Neuronal stem cell (in vitro differentiated cells): ENCODE data around the gene UBR7. TPM values are rescaled to one million over a fixed set of nuclear protein-coding genes. Genes with fewer than 3 reads are reported as not detected.
"Not testable (repeated sequence)": the region's sequence is repeated elsewhere in the genome, so short reads cannot be mapped to it uniquely, and the experiment has no call there.

Experiments
- DNase-seq: peaks from one replicate; pipeline ENCODE4 v3.0.0-alpha.2; 2013; ENCODE audit warnings: low spot score
- H2AFZ ChIP-seq: one replicate; pipeline ENCODE4 v1.6.1; 2013; ENCODE audit warnings: mild to moderate bottlenecking, low read length, inconsistent platforms
- H2AK5ac ChIP-seq: 2 replicates; pipeline ENCODE4 v1.6.1; 2013; ENCODE audit warnings: low read depth, mild to moderate bottlenecking, inconsistent platforms, low read length, moderate library complexity, mixed read lengths
- H2BK120ac ChIP-seq: 2 replicates; pipeline ENCODE4 v1.6.1; 2013; ENCODE audit warnings: low read depth, mild to moderate bottlenecking, inconsistent platforms, low read length, moderate library complexity, mixed read lengths
- H2BK12ac ChIP-seq: one replicate; pipeline ENCODE4 v1.6.1; 2013; ENCODE audit warnings: low read length, inconsistent platforms
- H2BK15ac ChIP-seq: 2 replicates; pipeline ENCODE4 v1.6.1; 2013; ENCODE audit warnings: mild to moderate bottlenecking, low read length, inconsistent platforms, mixed read lengths
- H2BK5ac ChIP-seq: one replicate; pipeline ENCODE4 v1.6.1; 2013; ENCODE audit warnings: inconsistent platforms, mild to moderate bottlenecking, low read length, moderate library complexity
- H3K14ac ChIP-seq: one replicate; pipeline ENCODE4 v1.6.1; 2013; ENCODE audit warnings: low read length, inconsistent platforms
- H3K18ac ChIP-seq: 2 replicates; pipeline ENCODE4 v1.6.1; 2013; ENCODE audit warnings: low read length, inconsistent platforms
- H3K23ac ChIP-seq: 2 replicates; pipeline ENCODE4 v1.6.1; 2013; ENCODE audit warnings: low read depth, mild to moderate bottlenecking, mixed read lengths, low read length, inconsistent platforms; ENCODE audit not compliant: poor library complexity
- H3K27ac ChIP-seq: replicated peaks from 3 replicates; pipeline ENCODE4 v1.5.1; 2013; ENCODE audit warnings: low read length, inconsistent platforms
- H3K27me3 ChIP-seq, 3 experiments: 2 replicates each; pipeline ENCODE4 v1.6.1; 2013; ENCODE audit warnings: low read length in 3 of 3, mild to moderate bottlenecking in 2 of 3, inconsistent platforms in 1 of 3, low read depth in 1 of 3, mixed read lengths in 1 of 3, moderate library complexity in 1 of 3; ENCODE audit not compliant: control insufficient read depth in 3 of 3, insufficient read depth in 3 of 3
- H3K36me3 ChIP-seq, 2 donors: replicated peaks in 1 of 2; 2 replicates each; pipeline ENCODE4 v1.6.1; 2013; ENCODE audit warnings: low read length in 2 of 2; ENCODE audit not compliant: control insufficient read depth in 2 of 2, insufficient read depth in 2 of 2
- H3K4ac ChIP-seq: 2 replicates; pipeline ENCODE4 v1.6.1; 2013; ENCODE audit warnings: inconsistent platforms, mild to moderate bottlenecking, low read length, moderate library complexity
- H3K4me1 ChIP-seq, 2 donors: 1 replicate in 1 of 2; 2 replicates in 1 of 2; pipeline ENCODE4 v1.6.1; 2013; ENCODE audit warnings: low read length in 2 of 2, low read depth in 1 of 2; ENCODE audit not compliant: control insufficient read depth in 2 of 2, insufficient read depth in 1 of 2
- H3K4me2 ChIP-seq: one replicate; pipeline ENCODE4 v1.6.1; 2013; ENCODE audit warnings: mild to moderate bottlenecking, low read length, inconsistent platforms; ENCODE audit not compliant: insufficient read depth, poor library complexity, severe bottlenecking
- H3K4me3 ChIP-seq, 2 donors: 2 replicates each; pipeline ENCODE4 v1.5.1; 2013; ENCODE audit warnings: low read length in 2 of 2, mild to moderate bottlenecking in 2 of 2, inconsistent platforms in 1 of 2, moderate library complexity in 1 of 2
- H3K79me1 ChIP-seq: one replicate; pipeline ENCODE4 v1.6.1; 2013; ENCODE audit warnings: low read depth, mild to moderate bottlenecking, inconsistent platforms, low read length, moderate library complexity
- H3K9ac ChIP-seq: one replicate; pipeline ENCODE4 v1.6.1; 2013; ENCODE audit warnings: mild to moderate bottlenecking, low read depth, low read length, inconsistent platforms; ENCODE audit not compliant: poor library complexity
- H3K9me3 ChIP-seq, 2 donors: replicated peaks in 1 of 2; 2 replicates each; pipeline versions ENCODE3 to v1.6.1; 2013; ENCODE audit warnings: low read length in 2 of 2, mild to moderate bottlenecking in 2 of 2, inconsistent platforms in 1 of 2, low read depth in 1 of 2, mixed read lengths in 1 of 2, moderate library complexity in 1 of 2; ENCODE audit not compliant: control insufficient read depth in 2 of 2, insufficient read depth in 1 of 2
- H4K8ac ChIP-seq: one replicate; pipeline ENCODE4 v1.6.1; 2013; ENCODE audit warnings: low read depth, mild to moderate bottlenecking, inconsistent platforms, low read length, moderate library complexity
- H4K91ac ChIP-seq: one replicate; pipeline ENCODE4 v1.6.1; 2013; ENCODE audit warnings: low read length, low read depth, mild to moderate bottlenecking, inconsistent platforms; ENCODE audit not compliant: poor library complexity
- WGBS, 2 donors: extraction: QIAGEN DNeasy Blood & Tissue Kit; methylation state at CpG; one replicate each; pipeline ENCODE4 v1.1.7; 2013; ENCODE audit warnings: missing lambda C conversion rate in 2 of 2, mixed read lengths in 1 of 2; ENCODE audit not compliant: insufficient read length in 2 of 2, insufficient replicate concordance in 1 of 2; ENCODE audit errors: extremely low coverage in 2 of 2; 5-methylcytosine and 5-hydroxymethylcytosine counted together
- polyA plus RNA-seq, 2 experiments: library from polyadenylated mRNA; stranded (reverse); fragments of 200-250 nt; gene quantifications; one replicate each; pipeline ENCODE4 v1.2.3, GENCODE V29; 2013

Gene UBR7
- 22.6 TPM for polyA plus RNA-seq (2013, experiment 1 of 2)
- 22.2 TPM for polyA plus RNA-seq (2013, experiment 2 of 2)

GRCh38 chr14:93206793-93207467, at the start of gene UBR7, which contains the start of gene GON7:
UBR7 (plus strand) TSS chr14:93207256; CDS start chr14:93207292, 36 bp downstream.
GON7 (minus strand) TSS chr14:93207065; CDS start chr14:93207037, 28 bp downstream.
- peak; percentile 97 for DNase-seq
- Histone ChIP-seq H3K14ac (no peak within 1 kb of the TSS), H4K8ac (no peak within 1 kb of the TSS), H3K36me3 (peaks cover under 1 to 45% of the 10 kb centered on the region in 2 donors), H2BK5ac (peak within 1 kb of the TSS; percentile 72), H2AK5ac (no peak within 1 kb of the TSS), H3K79me1 (peaks cover 3% of the 10 kb centered on the region), H2BK120ac (no peak within 1 kb of the TSS), H3K4ac (no peak within 1 kb of the TSS), H2BK12ac (no peak within 1 kb of the TSS), H2BK15ac (no peak within 1 kb of the TSS), H4K91ac (no peak within 1 kb of the TSS), H3K27ac (peak within 1 kb of the TSS; percentile 80), H3K23ac (peak within 1 kb of the TSS; percentile 62), H3K4me2 (peak within 1 kb of the TSS; percentile 90), H3K27me3 (no peaks in the 10 kb centered on the region), H3K4me1 (peaks cover 2 to 3% of the 10 kb centered on the region in 2 donors), H2AFZ (peak within 1 kb of the TSS; percentile 99), H3K9ac (peak within 1 kb of the TSS; percentile 92), H3K9me3 (no peaks in the 10 kb centered on the region), H3K18ac (peak within 1 kb of the TSS; percentile 91), H3K4me3 (peak within 1 kb of the TSS; percentile 95 to 97)
- WGBS, 2 donors, result no CpG with 5 or more reads among the region's 65 CpGs

- H2BK5ac ChIP-seq, H2BK12ac ChIP-seq, H3K4me1 ChIP-seq, DNase-seq, H3K4me2 ChIP-seq, H3K27ac ChIP-seq, H2BK120ac ChIP-seq, H2AK5ac ChIP-seq, H3K23ac ChIP-seq, H4K91ac ChIP-seq, H3K4ac ChIP-seq, H3K36me3 ChIP-seq, H2BK15ac ChIP-seq, H3K9me3 ChIP-seq, H3K27me3 ChIP-seq, H3K14ac ChIP-seq, H2AFZ ChIP-seq, H3K18ac ChIP-seq, H4K8ac ChIP-seq, H3K79me1 ChIP-seq, H3K9ac ChIP-seq, H3K4me3 ChIP-seq: not testable (repeated sequence)
- WGBS, 2 donors, result no CpG with 5 or more reads among the region's 7 CpGs
Observed at GRCh38 chr14:93158349-93158748, 48.7 kb upstream of the UBR7 start.

- not testable (repeated sequence) for H3K23ac ChIP-seq, DNase-seq
- WGBS, 2 donors, result no CpG with 5 or more reads among the region's 5 CpGs
Observed at GRCh38 chr14:93159625-93160352, 47.3 kb upstream of the UBR7 start.

GRCh38 chr14:93160353-93160801, 46.7 kb upstream of the UBR7 start:
- Histone ChIP-seq H3K36me3 (no peaks in the 10 kb centered on the region), H3K18ac (no peak overlapping the region), H3K9me3 (no peaks in the 10 kb centered on the region), H4K8ac (no peak overlapping the region), H3K79me1 (no peaks in the 10 kb centered on the region), H2AFZ (no peak overlapping the region), H2AK5ac (no peak overlapping the region), H3K27ac (no peak overlapping the region), H2BK15ac (no peak overlapping the region), H3K23ac (no peak overlapping the region), H4K91ac (no peak overlapping the region), H2BK120ac (no peak overlapping the region), H3K4me2 (no peak overlapping the region), H3K9ac (no peak overlapping the region), H3K27me3 (no peaks in the 10 kb centered on the region), H2BK5ac (no peak overlapping the region), H3K14ac (no peak overlapping the region), H3K4me1 (no peaks in the 10 kb centered on the region), H3K4me3 (no peak overlapping the region), H3K4ac (no peak overlapping the region), H2BK12ac (no peak overlapping the region)
- no peak for DNase-seq
- no CpG with 5 or more reads among the region's 4 CpGs for WGBS, 2 donors

More at GRCh38 chr14:93159625-93160352, 47.3 kb upstream of the UBR7 start:
- H3K79me1 ChIP-seq, H3K18ac ChIP-seq, H3K4me2 ChIP-seq, H3K9ac ChIP-seq, H4K8ac ChIP-seq, H3K9me3 ChIP-seq, H2BK12ac ChIP-seq, H3K27me3 ChIP-seq, H3K36me3 ChIP-seq, H3K4ac ChIP-seq, H3K27ac ChIP-seq, H2BK5ac ChIP-seq, H3K4me1 ChIP-seq, H3K14ac ChIP-seq, H2AFZ ChIP-seq, H3K4me3 ChIP-seq, H2BK120ac ChIP-seq, H4K91ac ChIP-seq, H2BK15ac ChIP-seq, H2AK5ac ChIP-seq: not testable (repeated sequence)
